Stomach (tissue), 4 donors: Measurements from ENCODE around the gene HLA-F.

Source experiments
- EP300 ChIP-seq: sonication (generic); formaldehyde crosslinking; IDR thresholded peaks from one replicate; pipeline ENCODE4 v1.6.1; 2017; ENCODE audit warnings: antibody characterized with exemption
- POLR2AphosphoS5 ChIP-seq, 3 donors: sonication (generic); formaldehyde crosslinking; IDR thresholded peaks; one replicate each; pipeline ENCODE4 v1.6.1; 2016; ENCODE audit warnings: antibody characterized with exemption in 3 of 3
- TF ChIP-seq, protein P1 (sequence below), 7 experiments: fragments of 450-650 bp in 4 of 7; fragments of 200-600 bp in 3 of 7; sonication (generic) in 3 of 7; IDR thresholded peaks; one replicate each; pipeline ENCODE4 v1.5.1; 2016 to 2019; ENCODE audit warnings: antibody characterized with exemption in 7 of 7, control low read depth in 2 of 7, mild to moderate bottlenecking in 1 of 7

- TF ChIP-seq, protein P1, sequence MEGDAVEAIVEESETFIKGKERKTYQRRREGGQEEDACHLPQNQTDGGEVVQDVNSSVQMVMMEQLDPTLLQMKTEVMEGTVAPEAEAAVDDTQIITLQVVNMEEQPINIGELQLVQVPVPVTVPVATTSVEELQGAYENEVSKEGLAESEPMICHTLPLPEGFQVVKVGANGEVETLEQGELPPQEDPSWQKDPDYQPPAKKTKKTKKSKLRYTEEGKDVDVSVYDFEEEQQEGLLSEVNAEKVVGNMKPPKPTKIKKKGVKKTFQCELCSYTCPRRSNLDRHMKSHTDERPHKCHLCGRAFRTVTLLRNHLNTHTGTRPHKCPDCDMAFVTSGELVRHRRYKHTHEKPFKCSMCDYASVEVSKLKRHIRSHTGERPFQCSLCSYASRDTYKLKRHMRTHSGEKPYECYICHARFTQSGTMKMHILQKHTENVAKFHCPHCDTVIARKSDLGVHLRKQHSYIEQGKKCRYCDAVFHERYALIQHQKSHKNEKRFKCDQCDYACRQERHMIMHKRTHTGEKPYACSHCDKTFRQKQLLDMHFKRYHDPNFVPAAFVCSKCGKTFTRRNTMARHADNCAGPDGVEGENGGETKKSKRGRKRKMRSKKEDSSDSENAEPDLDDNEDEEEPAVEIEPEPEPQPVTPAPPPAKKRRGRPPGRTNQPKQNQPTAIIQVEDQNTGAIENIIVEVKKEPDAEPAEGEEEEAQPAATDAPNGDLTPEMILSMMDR (IDR thresholded peaks at IDR 0.05): no peak
- no peak for TF ChIP-seq POLR2AphosphoS5 (IDR thresholded peaks at IDR 0.05)
- no peak for TF ChIP-seq EP300
These were observed 7.4 kb downstream of the HLA-F start for GRCh38 chr6:29730575-29731126.
